Measurements from ENCODE around the gene TEAD1.

The TEAD1 gene

DNA sequence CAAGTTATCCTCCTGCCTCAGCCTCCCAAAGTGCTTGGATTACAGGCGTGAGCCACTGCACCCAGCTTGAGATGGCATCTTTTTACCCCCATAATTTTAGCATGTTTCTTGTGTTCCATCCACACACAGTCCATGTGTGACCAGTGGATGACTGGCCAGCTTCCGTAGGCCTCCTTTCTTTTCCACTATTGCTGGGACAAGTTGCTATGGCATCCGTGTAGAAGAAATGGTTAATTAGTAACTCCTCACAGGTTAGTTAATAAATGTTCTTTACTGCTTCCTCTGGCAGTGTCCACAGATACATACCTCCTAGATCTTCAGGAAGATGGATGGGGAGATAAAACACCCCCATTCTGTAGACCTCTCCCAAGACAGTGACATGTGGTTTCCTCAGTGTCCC, 180.6 kb downstream of the TEAD1 start:
- DNase-seq (ENCODE audit: low read depth): no peak
- in situ Hi-C loops (cut with HindIII; ENCODE audit: low sequenced_read_pairs): no loop called here
- no peak for TF ChIP-seq CTCF (IDR thresholded peaks at IDR 0.05; ENCODE audit: low read depth, low read length, missing control alignments)
- no peak overlapping the region for H3K4me3 ChIP-seq (ENCODE audit: low read depth, low read length)

- in situ Hi-C loops (cut with HindIII; ENCODE audit: low sequenced_read_pairs): no loop called here
- no peak for TF ChIP-seq CTCF (IDR thresholded peaks at IDR 0.05; ENCODE audit: low read depth, low read length, missing control alignments)
- H3K4me3 ChIP-seq (ENCODE audit: low read depth, low read length): no peak overlapping the region
- no peak for DNase-seq (ENCODE audit: low read depth)
Measured at GRCh38 chr11:12856338-12856737, 182.1 kb downstream of the TEAD1 start.

DNA sequence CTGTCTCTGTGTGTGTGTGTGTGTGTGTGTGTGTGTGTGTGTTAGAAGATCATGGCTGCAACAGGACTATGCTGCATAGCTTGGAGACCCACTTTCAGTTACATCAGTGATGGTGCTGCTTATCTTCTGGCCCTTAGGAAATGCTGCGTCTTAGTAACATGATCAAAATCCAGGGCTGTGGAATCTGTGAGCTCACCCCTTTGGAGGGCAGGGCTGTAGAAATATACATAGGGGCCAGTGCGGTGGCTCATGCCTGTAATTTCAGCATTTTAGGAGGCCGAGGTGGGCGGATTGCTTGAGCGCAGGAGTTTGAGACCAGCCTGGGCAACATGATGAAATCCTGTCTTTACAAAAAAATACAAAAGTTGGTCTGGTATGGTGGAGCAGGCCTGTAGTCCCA, 183.4 kb downstream of the TEAD1 start:
- DNase-seq (ENCODE audit: low read depth): no peak
- H3K4me3 ChIP-seq (ENCODE audit: low read depth, low read length): no peak overlapping the region
- no peak for TF ChIP-seq CTCF (IDR thresholded peaks at IDR 0.05; ENCODE audit: low read depth, low read length, missing control alignments)
- in situ Hi-C loops (cut with HindIII; ENCODE audit: low sequenced_read_pairs): no loop called here

DNA sequence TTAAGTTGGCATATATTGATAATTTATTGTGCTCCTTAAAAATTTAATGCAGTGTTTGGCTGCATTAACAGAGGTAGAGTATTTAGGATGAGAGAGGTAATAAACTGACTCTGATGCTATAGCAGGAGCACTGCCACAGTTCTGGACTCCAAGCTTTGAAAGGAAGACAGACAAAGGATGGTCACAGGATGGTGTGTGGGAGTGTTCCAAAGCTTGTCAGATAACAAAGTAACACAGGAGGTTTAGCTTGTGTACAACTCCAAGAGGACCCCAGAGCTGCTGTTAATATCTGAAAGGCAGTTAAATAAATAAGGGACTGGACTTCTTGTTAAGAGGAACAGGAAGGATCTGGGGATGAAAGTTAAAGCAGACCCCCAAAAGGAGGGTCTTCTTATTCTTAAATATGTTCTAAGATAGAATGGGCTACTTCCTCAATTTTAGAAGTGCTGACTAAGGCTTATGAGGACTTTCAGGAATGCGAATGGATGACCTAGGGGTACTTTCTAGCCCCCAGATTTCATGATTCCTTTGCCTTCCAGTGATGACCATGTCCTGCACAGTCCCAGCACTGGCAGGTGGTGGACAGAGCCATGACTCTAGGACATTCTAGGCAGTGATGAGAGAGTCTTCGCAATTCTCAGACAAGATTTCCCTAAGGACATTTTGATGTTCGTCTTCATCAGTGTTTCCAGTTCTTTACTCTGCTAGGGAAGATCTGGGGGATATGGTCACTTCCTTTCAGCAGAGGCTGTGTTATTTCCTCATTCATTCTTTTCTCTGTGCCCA, 185.8 kb downstream of the TEAD1 start:
- no peak for TF ChIP-seq CTCF (IDR thresholded peaks at IDR 0.05; ENCODE audit: low read depth, low read length, missing control alignments)
- in situ Hi-C loops (cut with HindIII; ENCODE audit: low sequenced_read_pairs): no loop called here
- no peak for DNase-seq (ENCODE audit: low read depth)
- H3K4me3 ChIP-seq (ENCODE audit: low read depth, low read length): no peak overlapping the region

- DNase-seq (ENCODE audit: low read depth): peak; percentile 48
- no peak for TF ChIP-seq CTCF (IDR thresholded peaks at IDR 0.05; ENCODE audit: low read depth, low read length, missing control alignments)
- no peak overlapping the region for H3K4me3 ChIP-seq (ENCODE audit: low read depth, low read length)
- in situ Hi-C loops (cut with HindIII; ENCODE audit: low sequenced_read_pairs): no loop called here
Measured at GRCh38 chr11:12860827-12861226, 186.6 kb downstream of the TEAD1 start.

- TF ChIP-seq CTCF (IDR thresholded peaks at IDR 0.05; ENCODE audit: low read depth, low read length, missing control alignments): no peak
- peak; percentile 81 for DNase-seq (ENCODE audit: low read depth)
- in situ Hi-C loops (cut with HindIII; ENCODE audit: low sequenced_read_pairs): no loop called here
- H3K4me3 ChIP-seq (ENCODE audit: low read depth, low read length): no peak overlapping the region
Measured at GRCh38 chr11:12862696-12863469, 188.7 kb downstream of the TEAD1 start.

All from astrocyte of the cerebellum (primary cell).